Cortex of kidney (tissue), 1 donor: ENCODE results near the gene PRKCH.

Experiments
- DNase-seq: peaks from one replicate; lab custom pipeline; 2025; lab: John Stamatoyannopoulos, UW

PRKCH gene

DNA sequence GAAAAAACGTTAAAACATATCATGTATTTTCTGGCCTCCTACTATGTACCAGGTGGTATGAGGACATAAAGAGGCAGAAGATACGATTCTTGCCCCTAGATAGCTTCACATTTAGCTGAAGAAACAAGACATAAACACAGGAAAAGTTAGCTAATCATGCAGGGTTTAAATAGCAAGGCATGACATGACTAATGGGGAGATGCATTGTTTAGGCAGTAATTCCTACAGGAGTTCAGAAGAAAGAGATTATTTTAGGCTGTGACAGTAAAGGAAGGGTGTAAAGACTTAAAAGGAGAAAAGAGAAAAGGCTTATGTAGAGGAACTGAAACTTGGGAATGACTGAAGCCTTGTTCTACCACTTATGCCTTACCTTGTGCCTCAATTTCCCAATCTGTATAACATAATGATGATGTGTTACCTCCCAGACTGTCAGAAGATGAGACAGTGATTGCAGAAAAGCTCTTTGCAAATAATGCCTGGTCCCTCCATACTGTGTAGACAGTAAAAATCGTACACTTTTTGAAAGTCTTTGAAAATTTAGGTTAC, 44.4 kb downstream of the PRKCH start:
- DNase-seq, result no peak

DNA sequence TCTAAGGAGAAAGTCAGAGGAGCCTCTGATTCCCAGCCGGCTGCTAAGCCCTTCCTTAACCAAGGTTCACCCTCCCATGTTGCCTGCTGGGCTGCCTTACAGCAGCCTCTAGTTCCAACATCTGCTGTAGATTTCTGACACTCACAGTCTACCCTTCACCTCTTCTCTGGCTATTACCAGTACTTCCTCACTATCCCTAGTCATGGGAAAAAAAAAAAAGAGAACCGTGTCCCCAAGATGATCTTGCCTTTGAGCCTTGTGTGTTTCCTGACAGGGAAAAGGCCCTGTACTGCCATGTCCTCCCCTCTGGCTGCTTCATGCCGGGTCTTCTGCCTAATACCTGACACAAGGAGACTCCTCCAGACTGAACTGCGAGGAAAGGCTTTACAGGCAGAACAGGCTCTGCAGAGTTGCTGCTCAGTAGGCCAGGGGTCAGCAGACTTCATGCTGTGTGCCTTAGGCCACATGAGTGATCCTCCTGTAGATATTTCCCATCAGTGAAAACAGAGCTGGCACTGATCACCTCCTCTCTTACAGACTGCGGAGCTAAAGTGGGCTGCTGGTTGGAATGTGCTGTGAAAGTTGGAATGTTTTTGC, 46.8 kb downstream of the PRKCH start:
- no peak for DNase-seq

DNA sequence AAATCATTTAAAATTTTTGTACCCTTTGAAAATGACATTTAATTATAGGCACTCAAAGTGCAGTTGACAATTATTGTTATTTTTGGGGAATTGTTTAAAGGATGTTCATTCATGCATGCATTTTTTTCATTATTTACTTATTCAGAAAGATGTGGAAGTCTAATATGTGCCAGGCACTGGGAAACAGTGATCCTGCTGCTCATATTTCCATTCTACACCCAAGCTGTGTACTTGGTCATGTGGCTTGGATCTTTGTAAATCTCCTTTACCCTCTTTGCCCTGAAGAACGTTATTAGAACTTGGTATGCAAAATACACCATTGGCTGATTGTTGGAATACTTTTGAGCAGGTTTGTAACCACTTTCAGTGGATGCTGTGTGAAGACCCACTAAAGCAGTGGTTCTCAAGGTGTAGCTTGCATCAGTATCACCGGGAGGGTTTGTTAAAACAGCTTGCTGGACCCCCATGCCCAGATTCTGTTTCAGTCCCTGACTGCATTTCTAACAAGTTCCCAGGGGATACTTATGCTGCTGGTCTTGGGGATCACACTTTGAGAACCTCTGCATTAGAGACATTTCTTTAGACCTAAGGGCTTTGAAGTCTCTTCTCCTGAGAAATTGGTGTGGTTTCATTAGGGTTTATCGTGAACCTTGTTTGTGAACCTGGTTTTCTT, 47.5 kb downstream of the PRKCH start:
- no peak for DNase-seq

GRCh38 chr14:61369454-61369810, 48.1 kb downstream of the PRKCH start:
- no peak for DNase-seq

DNA sequence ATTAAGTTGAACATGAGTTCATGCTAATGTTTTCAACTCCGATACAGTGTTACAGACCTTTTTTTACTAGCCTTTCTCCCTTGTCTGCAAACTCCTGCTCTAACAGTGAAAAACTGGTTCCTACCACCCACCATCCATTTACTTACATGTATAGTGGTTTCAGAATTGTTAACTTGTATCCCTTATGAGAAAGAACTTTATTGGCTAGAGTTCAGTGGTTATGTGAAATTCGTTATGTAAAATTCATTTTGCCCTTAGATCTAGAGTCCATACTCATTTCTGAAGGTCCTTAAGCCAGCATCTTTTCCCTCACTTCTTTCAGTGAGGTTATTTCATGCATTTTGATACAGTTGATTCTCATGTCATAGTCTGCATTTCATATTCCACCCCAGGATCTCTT, 51.0 kb downstream of the PRKCH start:
- DNase-seq, result no peak

GRCh38 chr14:61372842-61373555, 51.6 kb downstream of the PRKCH start:
- no peak for DNase-seq

- no peak for DNase-seq
Observed at GRCh38 chr14:61374284-61374683, 52.9 kb downstream of the PRKCH start.

GRCh38 chr14:61375218-61375617, 53.8 kb downstream of the PRKCH start:
- DNase-seq, result no peak

- no peak for DNase-seq
Observed at GRCh38 chr14:61376314-61376713, 54.9 kb downstream of the PRKCH start.

DNA sequence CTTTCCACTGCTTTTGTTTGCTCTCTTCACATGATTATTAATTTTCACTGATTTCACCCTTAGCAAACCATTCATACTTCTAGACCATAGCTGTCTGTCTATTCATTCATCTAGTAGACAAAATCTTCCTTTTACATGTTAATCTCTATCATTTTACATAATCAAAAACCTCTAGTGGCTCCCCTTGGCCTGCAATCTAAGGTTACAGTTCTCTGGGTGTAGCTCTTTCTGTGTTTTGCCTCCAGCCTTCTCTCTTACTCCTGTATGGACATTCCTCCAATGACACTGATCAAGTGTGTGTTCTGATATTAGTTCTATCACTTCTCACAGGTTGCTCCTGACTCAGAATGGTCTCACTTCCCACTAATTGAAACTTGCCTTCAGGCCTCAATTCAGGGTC, 56.4 kb downstream of the PRKCH start:
- no peak for DNase-seq

DNA sequence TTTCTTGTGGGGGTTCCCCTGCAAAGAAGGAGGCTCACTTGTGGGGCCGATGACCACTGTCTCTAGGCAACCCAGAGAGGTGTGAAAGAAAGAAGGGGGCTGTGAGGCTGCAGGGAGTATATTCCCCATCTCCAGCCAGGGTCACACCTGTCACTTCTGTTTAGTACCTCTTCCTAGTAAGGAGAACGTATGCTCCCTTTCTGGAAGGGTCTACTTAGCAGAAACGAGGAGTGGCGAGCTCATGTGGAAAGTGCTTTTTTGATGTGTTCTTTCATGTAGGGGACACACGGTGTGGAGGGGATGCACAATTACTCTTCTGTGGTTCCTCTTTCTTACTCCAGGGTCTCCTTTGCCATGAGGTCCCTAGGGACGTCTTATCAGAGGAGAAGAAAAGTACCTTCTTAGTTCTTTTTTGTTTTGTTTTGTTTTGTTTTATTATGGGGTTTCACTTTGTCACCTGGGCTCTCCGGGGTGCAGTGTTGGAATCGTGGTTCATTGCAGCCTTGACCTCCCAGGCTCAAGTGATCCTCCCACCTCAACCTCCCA, 58.3 kb downstream of the PRKCH start:
- no peak for DNase-seq

DNA sequence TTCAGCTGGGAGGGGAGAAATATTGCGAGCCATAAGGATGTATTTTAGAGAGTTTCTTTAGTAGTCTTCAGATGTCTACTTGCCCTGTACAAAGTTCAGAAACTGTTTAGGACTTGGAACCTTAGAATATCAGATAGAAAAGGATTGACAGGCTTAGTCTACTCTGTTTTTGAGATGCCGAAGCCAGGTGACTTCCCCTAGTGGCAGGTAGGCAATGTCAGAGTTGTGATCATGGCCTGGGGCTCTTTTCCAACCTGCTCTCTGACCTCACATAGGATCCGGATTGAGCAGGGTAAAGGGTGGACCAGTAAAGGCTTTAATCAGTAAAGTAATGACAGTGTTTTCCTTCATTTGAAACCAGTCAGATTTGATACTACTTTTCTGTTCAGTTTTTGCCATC, 59.6 kb downstream of the PRKCH start:
- DNase-seq, result no peak

DNA sequence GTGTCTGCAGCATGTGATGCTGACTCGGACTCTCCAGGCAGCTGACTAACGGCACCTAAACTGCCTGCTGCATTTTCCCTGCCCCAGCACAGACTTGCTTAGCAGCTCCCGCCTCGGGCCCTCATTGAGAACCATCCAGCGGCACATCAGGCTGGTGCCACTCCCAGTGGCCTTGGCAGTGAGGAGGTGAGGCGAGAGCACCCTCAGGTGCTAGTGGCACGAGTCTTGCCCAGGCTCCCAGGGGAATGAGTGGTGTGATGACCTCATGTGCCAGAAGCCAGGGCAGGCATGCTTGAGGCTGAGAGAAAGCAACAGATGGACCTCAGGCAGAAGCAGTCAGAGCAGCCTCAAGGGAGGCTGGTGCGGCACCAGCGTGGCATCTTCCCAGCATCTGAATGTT, 60.2 kb downstream of the PRKCH start:
- no peak for DNase-seq

DNA sequence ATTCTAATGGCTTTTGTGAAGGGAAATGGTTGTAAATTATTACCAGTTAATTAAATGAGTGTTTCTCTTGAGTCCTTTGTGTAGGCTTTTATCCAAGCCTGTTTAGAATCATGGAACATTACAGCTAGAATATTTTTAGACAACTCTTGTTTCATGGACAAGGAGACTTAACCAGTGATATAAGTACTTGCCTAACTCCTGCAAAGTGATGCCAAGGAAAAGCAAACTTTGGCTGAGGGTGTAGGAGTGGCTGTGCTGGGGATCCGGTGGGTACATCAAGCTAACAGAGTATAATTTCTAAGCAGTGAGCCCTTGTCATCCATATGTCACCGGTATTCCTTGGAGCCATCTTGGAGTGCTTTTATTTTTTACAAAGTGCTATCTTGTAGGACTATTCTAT, 61.5 kb downstream of the PRKCH start:
- DNase-seq, result no peak

DNA sequence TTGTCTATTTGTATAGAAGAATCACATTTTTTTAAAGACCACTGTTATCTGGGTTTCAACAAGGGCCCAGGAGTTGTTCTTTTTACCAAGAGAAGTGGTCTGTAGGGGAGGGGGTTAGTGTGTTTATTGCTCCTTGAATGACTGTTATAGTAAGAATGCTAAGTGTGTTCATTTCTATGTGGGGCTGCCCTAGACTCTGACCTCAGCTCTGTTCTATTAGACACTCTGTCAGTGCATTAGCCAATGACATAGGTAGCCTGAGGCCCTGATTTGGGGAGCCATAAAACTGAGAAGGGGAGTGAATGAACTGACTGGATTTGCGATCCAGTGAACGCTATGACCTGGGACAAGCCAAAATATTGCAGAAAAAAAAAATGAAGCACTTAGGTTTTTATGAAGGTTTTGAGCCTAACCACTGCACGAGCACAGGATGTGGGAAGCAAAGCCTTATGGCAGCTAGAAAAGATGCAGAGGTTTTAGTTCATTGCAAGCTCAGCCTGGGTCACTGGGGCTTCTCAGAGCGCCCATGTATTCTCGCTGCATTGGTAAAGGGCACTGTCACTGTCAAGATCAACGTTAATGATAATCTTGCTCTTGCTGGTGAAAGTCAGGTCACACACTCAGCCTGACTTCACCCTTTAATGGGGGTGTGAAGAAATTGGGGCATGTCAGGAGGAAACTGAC, 63.8 kb downstream of the PRKCH start:
- DNase-seq, result no peak

GRCh38 chr14:61386173-61386772, 64.9 kb downstream of the PRKCH start:
- no peak for DNase-seq

- DNase-seq, result no peak
Observed at GRCh38 chr14:61387076-61387475, 65.7 kb downstream of the PRKCH start.

DNA sequence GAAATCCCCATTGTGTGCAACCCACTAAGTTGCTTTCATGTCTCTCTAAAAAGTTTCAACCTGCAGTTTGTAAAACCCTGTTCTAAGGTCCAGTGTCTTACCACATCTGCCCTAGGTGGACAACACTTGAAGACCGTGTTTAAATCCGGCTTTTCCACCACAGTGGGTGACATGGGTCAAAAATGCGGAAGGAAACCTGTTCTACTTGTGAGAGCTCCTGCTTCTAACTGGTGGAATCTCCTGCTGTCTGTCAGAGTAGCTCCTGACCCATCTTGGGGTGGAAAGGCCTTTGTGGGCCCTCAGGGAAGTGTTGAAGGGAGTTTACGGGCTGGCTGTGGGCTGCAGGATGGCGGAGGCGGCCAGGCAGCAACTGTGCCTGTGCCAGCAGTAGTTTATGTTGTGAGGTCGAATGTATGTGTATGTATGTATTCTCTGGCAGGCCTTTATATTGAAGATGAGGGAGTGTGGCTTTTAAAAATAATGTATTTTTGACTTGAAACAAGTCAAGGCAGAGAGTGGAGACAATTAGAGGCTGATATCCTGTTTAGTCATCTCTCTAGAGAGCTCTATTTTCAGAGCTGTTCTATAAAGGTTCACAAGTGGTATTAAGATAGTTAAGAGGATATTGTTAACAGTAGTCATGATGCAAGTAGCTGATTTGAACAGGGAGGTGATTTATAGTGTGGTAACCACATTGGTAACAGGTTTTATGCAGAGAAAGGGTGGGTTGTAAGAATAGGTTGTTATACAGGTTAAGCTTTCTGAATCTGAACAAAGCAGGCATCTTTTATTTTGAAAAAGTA, 67.0 kb downstream of the PRKCH start:
- DNase-seq, result no peak

- DNase-seq, result no peak
Observed at GRCh38 chr14:61388976-61389576, 67.7 kb downstream of the PRKCH start.

- DNase-seq, result no peak
Observed at GRCh38 chr14:61391119-61391518, 69.7 kb downstream of the PRKCH start.

DNA sequence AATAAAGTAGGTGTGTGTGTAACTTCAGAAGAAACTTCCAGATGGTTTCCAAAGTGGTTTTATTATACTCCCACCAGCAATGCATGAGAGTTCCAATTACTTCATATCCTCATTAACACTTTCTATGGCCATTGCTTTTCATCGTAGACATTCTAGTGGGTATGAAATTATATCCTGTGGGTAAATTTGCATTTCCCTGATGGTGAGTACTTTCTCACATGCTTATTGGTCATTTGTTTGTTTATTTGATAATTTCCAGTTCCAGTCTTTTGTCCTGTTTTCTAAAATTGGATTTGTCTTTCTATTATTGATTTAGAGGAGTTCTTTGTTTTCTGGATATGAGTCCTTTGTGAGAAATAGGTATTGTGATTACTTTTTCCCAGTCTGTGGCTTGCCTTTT, 70.9 kb downstream of the PRKCH start:
- no peak for DNase-seq
